Fibroblast of lung (primary cell): ENCODE measurements around the gene NHLH1.

Experiments
- EZH2 ChIP-seq: IDR thresholded peaks from 2 replicates; pipeline ENCODE4 v1.5.1; 2012; ENCODE audit warnings: low read length, control low read depth, mild to moderate bottlenecking; ENCODE audit errors: missing control alignments
- TF ChIP-seq, protein P1 (sequence below), 2 donors: IDR thresholded peaks in 1 of 2; conservative IDR thresholded peaks in 1 of 2; 1 replicate in 1 of 2; 2 replicates in 1 of 2; pipeline ENCODE4 v1.5.1; 2011 to 2012; ENCODE audit warnings: low read length in 2 of 2, control low read depth in 1 of 2, inconsistent platforms in 1 of 2, low read depth in 1 of 2, mild to moderate bottlenecking in 1 of 2

DNA sequence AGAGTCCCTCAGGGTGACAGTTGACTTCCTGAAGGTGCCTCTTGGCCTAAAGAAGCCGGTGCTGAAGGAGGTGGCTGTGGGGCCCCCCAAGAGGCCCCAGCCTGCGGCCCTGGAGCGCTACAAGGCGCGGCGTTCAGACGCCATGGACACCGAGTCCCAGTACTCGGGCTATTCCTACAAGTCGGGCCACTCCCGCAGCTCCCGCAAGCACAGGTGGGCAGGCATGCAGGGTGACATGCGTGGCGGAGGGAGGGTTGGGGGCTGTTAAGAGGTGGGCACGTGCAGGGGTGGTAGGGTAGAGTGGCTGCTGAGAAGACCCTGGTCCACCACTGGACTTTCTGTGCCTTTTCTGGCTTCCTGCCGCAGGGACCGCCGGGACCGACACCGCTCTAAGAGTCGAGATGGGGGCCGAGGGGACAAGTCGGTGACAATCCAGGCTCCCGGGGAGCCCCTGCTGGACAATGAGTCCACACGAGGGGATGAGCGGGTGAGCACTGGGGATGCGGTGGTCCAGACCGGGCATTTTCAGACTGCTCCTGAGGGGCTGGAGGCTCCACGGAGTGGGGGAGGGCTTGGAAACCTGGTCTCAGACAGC is 48.9 kb downstream of the NHLH1 start:
- TF ChIP-seq, protein P1, sequence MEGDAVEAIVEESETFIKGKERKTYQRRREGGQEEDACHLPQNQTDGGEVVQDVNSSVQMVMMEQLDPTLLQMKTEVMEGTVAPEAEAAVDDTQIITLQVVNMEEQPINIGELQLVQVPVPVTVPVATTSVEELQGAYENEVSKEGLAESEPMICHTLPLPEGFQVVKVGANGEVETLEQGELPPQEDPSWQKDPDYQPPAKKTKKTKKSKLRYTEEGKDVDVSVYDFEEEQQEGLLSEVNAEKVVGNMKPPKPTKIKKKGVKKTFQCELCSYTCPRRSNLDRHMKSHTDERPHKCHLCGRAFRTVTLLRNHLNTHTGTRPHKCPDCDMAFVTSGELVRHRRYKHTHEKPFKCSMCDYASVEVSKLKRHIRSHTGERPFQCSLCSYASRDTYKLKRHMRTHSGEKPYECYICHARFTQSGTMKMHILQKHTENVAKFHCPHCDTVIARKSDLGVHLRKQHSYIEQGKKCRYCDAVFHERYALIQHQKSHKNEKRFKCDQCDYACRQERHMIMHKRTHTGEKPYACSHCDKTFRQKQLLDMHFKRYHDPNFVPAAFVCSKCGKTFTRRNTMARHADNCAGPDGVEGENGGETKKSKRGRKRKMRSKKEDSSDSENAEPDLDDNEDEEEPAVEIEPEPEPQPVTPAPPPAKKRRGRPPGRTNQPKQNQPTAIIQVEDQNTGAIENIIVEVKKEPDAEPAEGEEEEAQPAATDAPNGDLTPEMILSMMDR (conservative IDR thresholded peaks at IDR 0.05 in 1 of 2, IDR thresholded peaks at IDR 0.05 in 1 of 2; ENCODE audit: low read depth in 1 of 2, low read length in 2 of 2), result no peak
- TF ChIP-seq EZH2, result no peak
